ENCODE data around the gene PPP6R3. TPM values are rescaled to one million over a fixed set of nuclear protein-coding genes. Genes with fewer than 3 reads are reported as not detected.

The PPP6R3 gene
- total and polyA plus RNA-seq, 12 donors = 40.2 to 180 (median 89.0) TPM

- Histone ChIP-seq H3K4me3 (no peak overlapping the region), H3K27me3 (peaks cover 4% of the 10 kb centered on the region), H3K27ac (no peak overlapping the region), H3K9me3 (replicated peaks in 1 of 3) (no peaks in the 10 kb centered on the region), H3K4me1 (replicated peaks in 1 of 2) (peaks cover 0 to 4% of the 10 kb centered on the region in 2 donors), H3K36me3 (replicated peaks in 1 of 2) (no peaks in the 10 kb centered on the region)
- 87 to 95% (median 90%) methylated on average over 5 to 9 of the region's 9 CpGs for WGBS, 4 donors
- intact Hi-C loops (cut with DNase I) = no loop called here
- no peak for TF ChIP-seq POLR2A (IDR thresholded peaks at IDR 0.05)
- TF ChIP-seq CTCF (IDR thresholded peaks at IDR 0.05) = no peak
- no peak for DNase-seq
Observed at GRCh38 chr11:68664141-68664540, 203.6 kb downstream of the PPP6R3 start.

- H3K27me3 ChIP-seq = peaks cover 4% of the 10 kb centered on the region
- no peak for TF ChIP-seq POLR2A (IDR thresholded peaks at IDR 0.05)
- TF ChIP-seq CTCF (IDR thresholded peaks at IDR 0.05) = no peak
- no peaks in the 10 kb centered on the region for H3K9me3 ChIP-seq (replicated peaks in 1 of 3)
- WGBS, 4 donors = 74 to 97% (median 87%) methylated on average over 3 to 7 of the region's 7 CpGs
- no peaks in the 10 kb centered on the region for H3K36me3 ChIP-seq (replicated peaks in 1 of 2)
- H3K4me3 ChIP-seq = no peak overlapping the region
- H3K27ac ChIP-seq = no peak overlapping the region
- no peak for DNase-seq
- intact Hi-C loops (cut with DNase I) = no loop called here
- no peaks in the 10 kb centered on the region for H3K4me1 ChIP-seq (replicated peaks in 1 of 2)
Observed at GRCh38 chr11:68664906-68665305, 204.4 kb downstream of the PPP6R3 start.

Small RNA genes lying within 50 kb of the gene (small RNA-seq; reads per million reads assigned to genes)
- 0 reads per million in 2 donors for gene NDUFA3P2

Other genes starting within 250 kb of the PPP6R3 start
- 100 to 1,000 TPM in 1 of 9 donors, 10 to 100 TPM in 8; 22.6 to 121 (median 39.7) TPM for gene KMT5B, start 247.5 kb upstream of the PPP6R3 start, total RNA-seq
- gene KMT5B, start 247.5 kb upstream of the PPP6R3 start, polyA plus RNA-seq = 10 to 100 TPM; 23.3 to 45.1 (median 30.2) TPM
- gene C11orf24, start 188.8 kb upstream of the PPP6R3 start, total RNA-seq = 10 to 100 TPM in 8 of 9 donors, 1 to 10 TPM in 1; 8.8 to 41.2 (median 26.3) TPM
- gene C11orf24, start 188.8 kb upstream of the PPP6R3 start, polyA plus RNA-seq = 10 to 100 TPM; 23.4 to 46.5 (median 27.3) TPM
- gene LRP5, start 148.2 kb upstream of the PPP6R3 start, total RNA-seq = 100 to 1,000 TPM in 1 of 9 donors, 10 to 100 TPM in 8; 10.7 to 277 (median 72.1) TPM
- gene LRP5, start 148.2 kb upstream of the PPP6R3 start, polyA plus RNA-seq = 100 to 1,000 TPM in 2 of 3 donors, 10 to 100 TPM in 1; 14.2 to 104 (median 104) TPM
- gene GAL, start 223.8 kb downstream of the PPP6R3 start, total RNA-seq = 1 to 10 TPM in 2 of 9 donors, under 1 TPM in 2, not detected in 5; 0.36 to 1.8 (median 0.86) TPM
- gene GAL, start 223.8 kb downstream of the PPP6R3 start, polyA plus RNA-seq = under 1 TPM in 2 of 3 donors, not detected in 1; 0.67 to 0.73 TPM